ENCODE measurements around the gene VIPAS39. TPM values are rescaled to one million over a fixed set of nuclear protein-coding genes. Genes with fewer than 3 reads are reported as not detected.

VIPAS39 gene
- total and polyA plus RNA-seq, 9 donors = 19.9 to 24.0 (median 22.2) TPM

DNA sequence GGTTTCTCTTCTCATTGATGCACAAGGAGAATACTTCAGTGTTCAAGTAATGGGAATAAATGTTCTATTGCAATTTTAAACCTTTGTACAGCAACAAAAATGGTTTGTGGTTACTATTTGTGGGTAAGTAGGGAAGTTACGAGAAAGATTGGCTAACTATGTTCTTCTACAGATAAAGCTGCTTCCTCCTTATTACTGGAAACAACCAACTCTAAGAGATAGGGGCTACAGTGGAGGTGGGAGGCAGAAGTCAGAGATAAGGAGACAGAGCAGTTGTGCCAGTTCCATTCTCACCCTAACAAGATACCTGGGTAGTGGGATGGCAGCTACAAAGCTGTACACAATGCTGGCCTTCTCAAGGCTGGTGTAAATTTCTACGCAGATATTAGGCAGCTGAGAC is 50.2 kb downstream of the VIPAS39 start:
- no peaks in the 10 kb centered on the region for H3K4me1 ChIP-seq (ENCODE audit: control insufficient read depth, insufficient read depth, low read length)
- no peaks in the 10 kb centered on the region for H3K9me3 ChIP-seq (replicated peaks; ENCODE audit: control insufficient read depth, low read depth, low read length)
- H3K27me3 ChIP-seq (ENCODE audit: control insufficient read depth, insufficient read depth, low read length) = no peaks in the 10 kb centered on the region
- 100% methylated on average over 1 of the region's 2 CpGs for WGBS (ENCODE audit: insufficient coverage)
- H3K36me3 ChIP-seq (ENCODE audit: control insufficient read depth, insufficient read depth, low read length) = no peaks in the 10 kb centered on the region
- no peak overlapping the region for H3K4me3 ChIP-seq (ENCODE audit: low read length)
- no peak overlapping the region for H3K27ac ChIP-seq (ENCODE audit: low read length)
- DNase-seq = no peak

DNA sequence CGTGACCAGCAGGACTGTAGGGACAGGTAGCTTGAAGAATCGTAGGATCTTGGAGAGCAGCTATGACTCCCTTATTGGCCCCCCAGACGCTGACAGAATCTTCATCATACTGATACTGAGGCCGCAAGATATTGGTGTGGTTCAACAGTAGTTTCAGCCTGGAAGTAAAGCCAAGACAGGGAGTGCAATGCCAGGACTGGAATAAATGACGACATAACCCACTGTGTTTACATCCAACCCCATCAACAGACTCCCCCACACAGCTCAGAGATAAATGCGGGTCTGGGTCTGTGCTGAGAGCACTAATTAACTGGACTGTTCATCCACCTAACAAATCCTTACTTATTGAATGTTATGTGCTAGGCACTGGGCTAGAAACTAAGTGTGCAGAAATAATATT is 50.7 kb downstream of the VIPAS39 start:
- Histone ChIP-seq H3K27ac (ENCODE audit: low read length) (no peak overlapping the region), H3K4me3 (ENCODE audit: low read length) (no peak overlapping the region), H3K4me1 (ENCODE audit: control insufficient read depth, insufficient read depth, low read length) (no peaks in the 10 kb centered on the region), H3K36me3 (ENCODE audit: control insufficient read depth, insufficient read depth, low read length) (no peaks in the 10 kb centered on the region), H3K27me3 (ENCODE audit: control insufficient read depth, insufficient read depth, low read length) (no peaks in the 10 kb centered on the region), H3K9me3 (replicated peaks; ENCODE audit: control insufficient read depth, low read depth, low read length) (no peaks in the 10 kb centered on the region)
- WGBS (ENCODE audit: insufficient coverage) = 33% methylated on average over 2 of the region's 6 CpGs
- DNase-seq = peak; percentile 7

DNA sequence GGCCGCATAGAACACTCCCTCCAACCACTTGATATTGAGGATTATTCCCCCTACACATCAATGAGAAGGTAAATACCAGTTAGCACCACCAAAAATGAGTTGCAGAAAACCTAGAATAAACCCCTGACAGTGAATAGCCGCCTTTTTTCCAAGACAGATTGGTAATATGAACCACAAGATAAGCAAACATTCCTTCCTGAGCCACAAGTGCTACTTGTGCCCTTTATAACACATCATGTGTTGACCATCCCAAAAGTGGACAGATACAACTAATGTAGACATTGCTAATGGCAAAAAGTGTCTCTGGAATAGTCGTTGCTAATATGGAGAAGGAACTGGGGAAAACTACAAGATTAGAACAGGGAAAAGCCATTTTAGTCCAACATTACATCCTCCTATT is 51.3 kb downstream of the VIPAS39 start:
- no peaks in the 10 kb centered on the region for H3K27me3 ChIP-seq (ENCODE audit: control insufficient read depth, insufficient read depth, low read length)
- no peaks in the 10 kb centered on the region for H3K9me3 ChIP-seq (replicated peaks; ENCODE audit: control insufficient read depth, low read depth, low read length)
- H3K4me3 ChIP-seq (ENCODE audit: low read length) = no peak overlapping the region
- WGBS (ENCODE audit: insufficient coverage) = 80% methylated on average over 1 of the region's 3 CpGs
- H3K36me3 ChIP-seq (ENCODE audit: control insufficient read depth, insufficient read depth, low read length) = no peaks in the 10 kb centered on the region
- no peak overlapping the region for H3K27ac ChIP-seq (ENCODE audit: low read length)
- DNase-seq = no peak
- no peaks in the 10 kb centered on the region for H3K4me1 ChIP-seq (ENCODE audit: control insufficient read depth, insufficient read depth, low read length)

DNA sequence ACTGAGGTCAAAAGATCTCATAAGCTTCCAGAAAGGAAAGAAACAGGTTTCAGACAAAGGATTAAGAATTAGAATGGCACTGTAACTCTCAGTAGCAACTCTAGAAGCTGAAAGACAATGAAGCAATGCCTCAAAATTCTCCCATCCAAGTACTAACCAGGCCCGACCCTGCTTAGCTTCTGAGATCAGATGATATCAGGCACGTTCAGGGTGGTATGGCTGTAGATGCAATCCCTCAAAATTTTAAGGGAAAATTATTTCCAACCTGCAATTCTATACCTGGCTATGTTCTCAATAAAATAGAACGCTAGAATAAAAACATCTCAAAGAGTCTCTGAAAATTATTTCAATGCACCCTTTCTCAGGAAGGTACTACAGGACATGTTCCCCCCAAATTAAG is 53.6 kb downstream of the VIPAS39 start:
- no peaks in the 10 kb centered on the region for H3K27me3 ChIP-seq (ENCODE audit: control insufficient read depth, insufficient read depth, low read length)
- H3K4me3 ChIP-seq (ENCODE audit: low read length) = no peak overlapping the region
- H3K9me3 ChIP-seq (replicated peaks; ENCODE audit: control insufficient read depth, low read depth, low read length) = no peaks in the 10 kb centered on the region
- DNase-seq = no peak
- WGBS (ENCODE audit: insufficient coverage) = no CpG with 5 or more reads among the region's 3 CpGs
- H3K36me3 ChIP-seq (ENCODE audit: control insufficient read depth, insufficient read depth, low read length) = no peaks in the 10 kb centered on the region
- no peak overlapping the region for H3K27ac ChIP-seq (ENCODE audit: low read length)
- H3K4me1 ChIP-seq (ENCODE audit: control insufficient read depth, insufficient read depth, low read length) = no peaks in the 10 kb centered on the region

DNA sequence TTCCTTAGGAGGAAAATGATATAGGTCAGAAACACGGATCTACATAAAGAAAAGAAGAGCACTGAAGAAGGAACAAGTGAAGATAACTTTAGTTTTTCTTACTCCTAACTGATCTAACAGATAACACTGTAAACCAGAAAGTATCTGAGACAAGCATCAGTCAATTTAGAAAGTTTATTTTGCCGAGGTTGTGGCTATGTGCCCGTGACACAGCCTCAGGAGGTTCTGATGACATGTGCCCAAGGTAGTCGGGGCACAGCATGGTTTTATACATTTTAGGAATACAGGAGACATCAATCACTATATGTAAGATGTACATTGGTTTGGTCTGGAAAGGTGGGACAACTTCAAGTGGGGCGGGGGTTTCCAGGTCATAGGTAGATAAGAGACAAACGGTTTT is 57.2 kb downstream of the VIPAS39 start:
- Histone ChIP-seq H3K9me3 (replicated peaks; ENCODE audit: control insufficient read depth, low read depth, low read length) (no peaks in the 10 kb centered on the region), H3K27me3 (ENCODE audit: control insufficient read depth, insufficient read depth, low read length) (no peaks in the 10 kb centered on the region), H3K4me3 (ENCODE audit: low read length) (no peak overlapping the region), H3K4me1 (ENCODE audit: control insufficient read depth, insufficient read depth, low read length) (no peaks in the 10 kb centered on the region), H3K27ac (ENCODE audit: low read length) (no peak overlapping the region), H3K36me3 (ENCODE audit: control insufficient read depth, insufficient read depth, low read length) (no peaks in the 10 kb centered on the region)
- DNase-seq = no peak
- no CpG with 5 or more reads among the region's 6 CpGs for WGBS (ENCODE audit: insufficient coverage)

DNA sequence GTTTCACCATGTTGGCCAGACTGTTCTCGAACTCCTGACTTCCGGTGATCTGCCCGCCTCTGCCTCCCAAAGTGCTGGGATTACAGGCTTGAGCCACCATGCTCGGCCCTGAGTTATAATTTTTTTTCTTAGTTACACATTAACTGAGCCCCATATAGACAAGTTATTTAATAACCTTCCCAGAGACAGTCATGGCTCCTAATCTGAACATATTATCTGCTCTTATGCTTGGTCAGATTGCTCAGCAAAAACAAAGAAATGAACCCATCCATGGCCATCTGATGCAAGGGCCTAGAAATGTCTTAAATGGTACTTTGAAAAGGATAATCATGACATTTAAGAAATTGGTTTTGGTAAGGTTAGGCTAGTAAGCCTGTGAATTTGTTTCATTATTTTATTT is 67.2 kb downstream of the VIPAS39 start:
- H3K4me3 ChIP-seq (ENCODE audit: low read length) = no peak overlapping the region
- H3K36me3 ChIP-seq (ENCODE audit: control insufficient read depth, insufficient read depth, low read length) = no peaks in the 10 kb centered on the region
- no peak for DNase-seq
- no peaks in the 10 kb centered on the region for H3K27me3 ChIP-seq (ENCODE audit: control insufficient read depth, insufficient read depth, low read length)
- WGBS (ENCODE audit: insufficient coverage) = 96% methylated on average over 4 of the region's 4 CpGs
- H3K27ac ChIP-seq (ENCODE audit: low read length) = no peak overlapping the region
- H3K4me1 ChIP-seq (ENCODE audit: control insufficient read depth, insufficient read depth, low read length) = no peaks in the 10 kb centered on the region
- no peaks in the 10 kb centered on the region for H3K9me3 ChIP-seq (replicated peaks; ENCODE audit: control insufficient read depth, low read depth, low read length)

DNA sequence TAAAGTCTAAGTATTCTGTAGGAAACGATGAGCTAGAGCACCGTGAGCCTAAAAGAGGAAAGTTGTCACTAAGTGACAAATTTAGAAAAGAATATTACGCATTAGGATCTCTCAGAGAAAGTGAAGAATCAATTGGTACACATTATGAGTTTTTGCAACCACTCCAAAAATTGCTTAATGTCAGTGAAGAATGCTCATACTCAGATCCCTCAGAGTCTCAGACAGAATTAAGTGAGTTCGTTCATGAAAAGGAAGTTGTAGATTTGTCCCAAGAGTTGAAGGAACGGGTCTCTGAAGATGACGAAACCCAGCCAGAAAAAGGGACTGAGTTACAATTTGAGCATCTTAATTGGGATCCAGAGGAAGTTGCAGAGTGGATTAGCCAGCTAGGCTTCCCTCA is 78.7 kb downstream of the VIPAS39 start:
- H3K4me3 ChIP-seq (ENCODE audit: low read length) = no peak overlapping the region
- no peaks in the 10 kb centered on the region for H3K27me3 ChIP-seq (ENCODE audit: control insufficient read depth, insufficient read depth, low read length)
- DNase-seq = no peak
- no peaks in the 10 kb centered on the region for H3K9me3 ChIP-seq (replicated peaks; ENCODE audit: control insufficient read depth, low read depth, low read length)
- H3K36me3 ChIP-seq (ENCODE audit: control insufficient read depth, insufficient read depth, low read length) = no peaks in the 10 kb centered on the region
- H3K27ac ChIP-seq (ENCODE audit: low read length) = no peak overlapping the region
- WGBS (ENCODE audit: insufficient coverage) = 92% methylated on average over 2 of the region's 6 CpGs
- peaks cover 14% of the 10 kb centered on the region for H3K4me1 ChIP-seq (ENCODE audit: control insufficient read depth, insufficient read depth, low read length)

DNA sequence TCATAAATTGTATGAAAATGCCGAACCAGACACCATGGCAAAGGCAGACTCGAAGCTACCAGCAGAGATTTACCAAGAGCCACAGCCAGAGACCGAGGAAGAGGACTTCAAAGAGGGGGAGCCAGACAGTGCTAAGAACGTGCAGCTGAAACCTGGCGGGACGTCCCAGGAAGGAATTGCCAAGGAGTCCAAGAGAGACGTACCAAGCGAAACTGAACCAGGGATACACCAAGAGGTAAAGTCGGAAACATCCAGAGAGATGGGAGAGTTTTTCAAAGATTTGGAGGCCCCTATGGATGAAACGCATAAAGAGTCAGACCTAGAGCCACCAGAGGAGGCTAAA is 79.9 kb downstream of the VIPAS39 start:
- peaks cover 14% of the 10 kb centered on the region for H3K4me1 ChIP-seq (ENCODE audit: control insufficient read depth, insufficient read depth, low read length)
- H3K36me3 ChIP-seq (ENCODE audit: control insufficient read depth, insufficient read depth, low read length) = no peaks in the 10 kb centered on the region
- H3K27me3 ChIP-seq (ENCODE audit: control insufficient read depth, insufficient read depth, low read length) = no peaks in the 10 kb centered on the region
- no peak overlapping the region for H3K27ac ChIP-seq (ENCODE audit: low read length)
- 17% methylated on average over 10 of the region's 10 CpGs for WGBS (ENCODE audit: insufficient coverage)
- no peak for DNase-seq
- H3K9me3 ChIP-seq (replicated peaks; ENCODE audit: control insufficient read depth, low read depth, low read length) = no peaks in the 10 kb centered on the region
- peak overlapping the region; percentile 83 for H3K4me3 ChIP-seq (ENCODE audit: low read length)

DNA sequence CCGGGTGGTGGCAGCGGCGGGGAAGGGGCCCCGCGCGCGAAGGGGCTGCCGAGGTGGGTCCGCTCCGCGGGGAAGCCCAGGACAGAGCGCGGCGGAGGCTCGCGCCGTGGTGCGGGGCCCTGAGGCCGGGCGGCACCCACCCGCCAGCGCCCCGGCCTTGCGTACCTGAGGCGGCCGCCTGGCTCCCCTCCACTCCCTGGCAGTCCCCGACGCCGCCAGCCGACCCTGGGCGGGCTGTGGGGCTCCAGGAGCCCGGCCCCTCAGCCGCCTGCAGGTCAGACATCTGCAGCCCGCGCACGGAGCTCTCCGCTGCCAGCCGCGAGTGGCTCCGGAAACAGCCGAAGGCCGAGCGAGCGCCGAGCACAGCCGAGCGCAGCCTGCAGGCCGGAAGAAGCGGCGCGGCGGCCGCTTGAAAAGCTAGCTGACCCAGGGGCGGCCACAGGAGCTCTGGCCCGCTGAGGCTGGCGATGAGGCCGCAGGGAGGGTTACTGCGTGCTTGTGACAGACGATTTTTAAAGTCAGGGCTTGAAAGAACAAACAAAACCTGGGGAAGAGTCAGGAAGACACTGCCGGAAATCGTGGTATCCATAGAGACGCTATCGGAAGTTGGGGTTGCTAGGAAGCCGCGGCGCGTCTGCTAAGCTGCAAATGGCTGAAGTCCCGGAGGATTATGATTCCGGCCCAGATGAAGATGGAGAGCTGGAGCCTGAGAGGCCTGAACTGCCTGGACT is 80.5 kb downstream of the VIPAS39 start, which contains the start of the genes SAMD15 and TMED8:
SAMD15 (plus strand) TSS at position 609 of the 731 bp plus-strand sequence; CDS start at position 649, 40 bp downstream.
TMED8 (minus strand) TSS at position 324 of the 731 bp plus-strand sequence; CDS start at position 283, 41 bp downstream.
- DNase-seq = peak; percentile 94
- Histone ChIP-seq H3K27ac (ENCODE audit: low read length) (peak within 1 kb of the TSS; percentile 83), H3K4me1 (ENCODE audit: control insufficient read depth, insufficient read depth, low read length) (peaks cover 14% of the 10 kb centered on the region), H3K36me3 (ENCODE audit: control insufficient read depth, insufficient read depth, low read length) (no peaks in the 10 kb centered on the region), H3K27me3 (ENCODE audit: control insufficient read depth, insufficient read depth, low read length) (no peaks in the 10 kb centered on the region), H3K9me3 (replicated peaks; ENCODE audit: control insufficient read depth, low read depth, low read length) (no peaks in the 10 kb centered on the region), H3K4me3 (ENCODE audit: low read length) (peak within 1 kb of the TSS; percentile 83)
- WGBS (ENCODE audit: insufficient coverage) = under 1% methylated on average over 68 of the region's 69 CpGs

Measured in muscle of leg (tissue), 11 donors.